ENCODE data around the gene LDLRAD4. TPM values are rescaled to one million over a fixed set of nuclear protein-coding genes. Genes with fewer than 3 reads are reported as not detected.

The LDLRAD4 gene
- total and polyA plus RNA-seq, 2 experiments from 2014 or later: 0.73 to 1.9 TPM

DNA sequence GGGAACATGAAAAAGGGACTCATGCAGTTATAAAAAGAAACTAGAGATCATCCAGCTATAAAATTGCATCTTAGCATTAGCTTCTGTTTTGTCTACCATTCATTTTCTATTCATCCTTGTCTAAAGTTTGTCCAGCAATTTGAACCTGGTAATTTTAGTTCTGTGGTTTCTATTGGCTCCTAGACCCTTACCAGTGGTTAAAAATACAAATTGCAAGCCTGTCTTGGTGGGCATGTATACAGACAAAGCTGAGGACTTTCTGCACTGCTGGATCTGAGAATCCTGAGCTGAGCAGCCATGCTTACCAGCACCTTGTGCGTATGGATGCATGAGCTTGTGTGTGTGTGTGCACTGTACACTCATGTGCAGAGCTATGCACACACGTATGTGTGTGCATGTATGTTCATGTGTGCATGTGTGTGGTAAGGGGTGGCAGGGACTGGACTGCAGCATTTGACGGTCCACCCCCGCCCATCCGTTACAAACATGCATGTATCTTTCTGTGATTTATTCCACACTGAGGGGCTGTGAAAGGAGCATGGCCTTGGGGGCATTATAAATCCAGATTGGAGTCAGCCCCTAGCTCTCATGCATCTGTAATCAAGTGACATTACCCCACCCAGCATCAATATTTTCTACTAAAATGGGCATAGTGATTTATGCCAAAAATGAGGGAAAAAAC is 363.1 kb downstream of the LDLRAD4 start (continued):
- TF ChIP-seq EZH2phosphoT487 (IDR thresholded peaks at IDR 0.05; ENCODE audit: unreplicated experiment): no peak
- no peak for TF ChIP-seq ZNF114 (CRISPR knock-in tag; IDR thresholded peaks at IDR 0.05)
- no peak for TF ChIP-seq EZH2 (IDR thresholded peaks at IDR 0.05; ENCODE audit: low read depth, unreplicated experiment)
- TF ChIP-seq NANOG (IDR thresholded peaks at IDR 0.05; ENCODE audit: borderline replicate concordance): no peak
- TF ChIP-seq POLR2AphosphoS5 (IDR thresholded peaks at IDR 0.05; ENCODE audit: low read depth): no peak
- no peak for TF ChIP-seq ZNF331 (CRISPR knock-in tag; IDR thresholded peaks at IDR 0.05; ENCODE audit: low read depth)

DNA sequence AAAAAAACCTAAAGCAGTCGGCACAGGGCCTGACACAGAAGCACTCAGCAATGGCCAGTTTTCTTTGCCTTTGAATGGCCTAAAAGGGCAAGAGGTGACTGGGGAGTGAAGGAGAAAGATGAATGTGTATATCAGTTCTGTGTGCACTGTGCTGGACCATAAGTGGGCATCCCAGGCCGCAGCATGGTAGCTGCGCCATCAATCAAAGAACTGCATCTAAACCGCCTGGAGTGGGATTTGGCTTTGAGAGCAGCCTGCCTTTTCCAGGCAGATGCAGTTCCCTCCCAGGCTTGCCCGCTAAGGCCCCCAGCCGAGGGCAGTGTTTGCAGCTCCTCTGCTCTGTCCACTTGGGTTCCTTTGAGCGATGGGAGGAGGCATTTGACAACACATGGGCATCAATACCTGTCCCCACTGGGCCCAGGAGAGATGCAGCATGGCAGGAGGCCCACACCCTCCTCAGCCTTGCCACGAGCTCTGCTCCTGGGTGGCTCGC is 363.7 kb downstream of the LDLRAD4 start:
- Histone ChIP-seq H3K27me3 (ENCODE audit: insufficient read depth) (no peaks in the 10 kb centered on the region), H3K79me2 (replicated peaks; ENCODE audit: insufficient read depth) (no peaks in the 10 kb centered on the region), H3K9me2 (ENCODE audit: insufficient read depth) (no peaks in the 10 kb centered on the region), H4K20me1 (replicated peaks; ENCODE audit: insufficient read depth) (no peaks in the 10 kb centered on the region; the same call in 1 of the 2 replicates), H3K4me2 (no peak overlapping the region), H3K36me3 (ENCODE audit: insufficient read depth) (no peaks in the 10 kb centered on the region), H3K27ac (ENCODE audit: low read depth) (no peak overlapping the region), H3F3A (replicated peaks; ENCODE audit: low read depth) (no peaks in the 10 kb centered on the region), H2AFZ (no peak overlapping the region), H3K4me3 (no peak overlapping the region), H3K4me1 (ENCODE audit: insufficient read depth) (no peaks in the 10 kb centered on the region)
- no peak overlapping the region for H3K27ac Mint-ChIP-seq
- no peaks in the 10 kb centered on the region for H3K27me3 Mint-ChIP-seq (ENCODE audit: insufficient read depth, low read depth, poor library complexity)
- DNase-seq (ENCODE audit: low spot score) (no peak), ATAC-seq (no peak)
- no peaks in the 10 kb centered on the region for H3K36me3 Mint-ChIP-seq (ENCODE audit: low read depth)
- H3K4me1 Mint-ChIP-seq: no peaks in the 10 kb centered on the region
- no peaks in the 10 kb centered on the region for H3K9me3 Mint-ChIP-seq
- H3K4me3 Mint-ChIP-seq: no peak overlapping the region
- TF ChIP-seq, protein P1, sequence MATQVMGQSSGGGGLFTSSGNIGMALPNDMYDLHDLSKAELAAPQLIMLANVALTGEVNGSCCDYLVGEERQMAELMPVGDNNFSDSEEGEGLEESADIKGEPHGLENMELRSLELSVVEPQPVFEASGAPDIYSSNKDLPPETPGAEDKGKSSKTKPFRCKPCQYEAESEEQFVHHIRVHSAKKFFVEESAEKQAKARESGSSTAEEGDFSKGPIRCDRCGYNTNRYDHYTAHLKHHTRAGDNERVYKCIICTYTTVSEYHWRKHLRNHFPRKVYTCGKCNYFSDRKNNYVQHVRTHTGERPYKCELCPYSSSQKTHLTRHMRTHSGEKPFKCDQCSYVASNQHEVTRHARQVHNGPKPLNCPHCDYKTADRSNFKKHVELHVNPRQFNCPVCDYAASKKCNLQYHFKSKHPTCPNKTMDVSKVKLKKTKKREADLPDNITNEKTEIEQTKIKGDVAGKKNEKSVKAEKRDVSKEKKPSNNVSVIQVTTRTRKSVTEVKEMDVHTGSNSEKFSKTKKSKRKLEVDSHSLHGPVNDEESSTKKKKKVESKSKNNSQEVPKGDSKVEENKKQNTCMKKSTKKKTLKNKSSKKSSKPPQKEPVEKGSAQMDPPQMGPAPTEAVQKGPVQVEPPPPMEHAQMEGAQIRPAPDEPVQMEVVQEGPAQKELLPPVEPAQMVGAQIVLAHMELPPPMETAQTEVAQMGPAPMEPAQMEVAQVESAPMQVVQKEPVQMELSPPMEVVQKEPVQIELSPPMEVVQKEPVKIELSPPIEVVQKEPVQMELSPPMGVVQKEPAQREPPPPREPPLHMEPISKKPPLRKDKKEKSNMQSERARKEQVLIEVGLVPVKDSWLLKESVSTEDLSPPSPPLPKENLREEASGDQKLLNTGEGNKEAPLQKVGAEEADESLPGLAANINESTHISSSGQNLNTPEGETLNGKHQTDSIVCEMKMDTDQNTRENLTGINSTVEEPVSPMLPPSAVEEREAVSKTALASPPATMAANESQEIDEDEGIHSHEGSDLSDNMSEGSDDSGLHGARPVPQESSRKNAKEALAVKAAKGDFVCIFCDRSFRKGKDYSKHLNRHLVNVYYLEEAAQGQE (IDR thresholded peaks at IDR 0.05; ENCODE audit: unreplicated experiment): no peak
- no peak for TF ChIP-seq ZNF114 (CRISPR knock-in tag; IDR thresholded peaks at IDR 0.05)
- no peak for TF ChIP-seq EZH2phosphoT487 (IDR thresholded peaks at IDR 0.05; ENCODE audit: unreplicated experiment)
- TF ChIP-seq, protein P2, sequence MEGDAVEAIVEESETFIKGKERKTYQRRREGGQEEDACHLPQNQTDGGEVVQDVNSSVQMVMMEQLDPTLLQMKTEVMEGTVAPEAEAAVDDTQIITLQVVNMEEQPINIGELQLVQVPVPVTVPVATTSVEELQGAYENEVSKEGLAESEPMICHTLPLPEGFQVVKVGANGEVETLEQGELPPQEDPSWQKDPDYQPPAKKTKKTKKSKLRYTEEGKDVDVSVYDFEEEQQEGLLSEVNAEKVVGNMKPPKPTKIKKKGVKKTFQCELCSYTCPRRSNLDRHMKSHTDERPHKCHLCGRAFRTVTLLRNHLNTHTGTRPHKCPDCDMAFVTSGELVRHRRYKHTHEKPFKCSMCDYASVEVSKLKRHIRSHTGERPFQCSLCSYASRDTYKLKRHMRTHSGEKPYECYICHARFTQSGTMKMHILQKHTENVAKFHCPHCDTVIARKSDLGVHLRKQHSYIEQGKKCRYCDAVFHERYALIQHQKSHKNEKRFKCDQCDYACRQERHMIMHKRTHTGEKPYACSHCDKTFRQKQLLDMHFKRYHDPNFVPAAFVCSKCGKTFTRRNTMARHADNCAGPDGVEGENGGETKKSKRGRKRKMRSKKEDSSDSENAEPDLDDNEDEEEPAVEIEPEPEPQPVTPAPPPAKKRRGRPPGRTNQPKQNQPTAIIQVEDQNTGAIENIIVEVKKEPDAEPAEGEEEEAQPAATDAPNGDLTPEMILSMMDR (conservative IDR thresholded peaks at IDR 0.05; ENCODE audit: low read depth in 2 of 2): no peak
- no peak for TF ChIP-seq CREB1 (CRISPR knock-in tag; IDR thresholded peaks at IDR 0.05; ENCODE audit: low read depth)
- TF ChIP-seq ZNF331 (CRISPR knock-in tag; IDR thresholded peaks at IDR 0.05; ENCODE audit: low read depth): no peak

All from GM23338 (cell line).